ENCODE data around the gene NUFIP2. TPM values are rescaled to one million over a fixed set of nuclear protein-coding genes. Genes with fewer than 3 reads are reported as not detected.
A peak's percentile ranks its signal among the peaks of the same experiment; 100 is the strongest.

NUFIP2 gene
- total and polyA plus RNA-seq, 2 experiments from 2014 or later = 8.9 to 47.8 TPM

- H3K4me1 ChIP-seq (ENCODE audit: insufficient read depth) = peaks cover 3% of the 10 kb centered on the region
- H2AFZ ChIP-seq = no peak overlapping the region
- no peak overlapping the region for H3K4me3 ChIP-seq
- H3K27me3 ChIP-seq = no peaks in the 10 kb centered on the region
- 83% methylated on average over 9 of the region's 9 CpGs for WGBS (ENCODE audit: low lambda C conversion rate, missing lambda C conversion rate)
- H3K9me2 ChIP-seq (replicated peaks; ENCODE audit: insufficient read depth) = no peaks in the 10 kb centered on the region
- no peaks in the 10 kb centered on the region for H3K9me3 ChIP-seq (ENCODE audit: low read depth)
- no peak overlapping the region for H3K4me2 ChIP-seq
- DNase-seq (ENCODE audit: low spot score) = peak; percentile 77
- no peak for TF ChIP-seq CTCF (IDR thresholded peaks at IDR 0.05; ENCODE audit: poor library complexity)
- no peak for TF ChIP-seq EZH2phosphoT487 (IDR thresholded peaks at IDR 0.05; ENCODE audit: low read depth, severe bottlenecking, unreplicated experiment)
- TF ChIP-seq EZH2 (IDR thresholded peaks at IDR 0.05; ENCODE audit: borderline replicate concordance) = no peak
- H3K27ac ChIP-seq = peak overlapping the region; percentile 27
- no peaks in the 10 kb centered on the region for H3K79me2 ChIP-seq
- no peaks in the 10 kb centered on the region for H3K36me3 ChIP-seq (replicated peaks; ENCODE audit: insufficient read depth, low read depth)
- H4K20me1 ChIP-seq (ENCODE audit: insufficient read depth, poor library complexity, severe bottlenecking) = no peaks in the 10 kb centered on the region
These were observed 52.7 kb downstream of the NUFIP2 start for GRCh38 chr17:29240968-29241963.

GRCh38 chr17:29240477-29240876 is 53.5 kb downstream of the NUFIP2 start:
- no peak overlapping the region for H2AFZ ChIP-seq
- no peaks in the 10 kb centered on the region for H4K20me1 ChIP-seq (ENCODE audit: insufficient read depth, poor library complexity, severe bottlenecking)
- no peak overlapping the region for H3K4me2 ChIP-seq
- DNase-seq (ENCODE audit: low spot score) = no peak
- WGBS (ENCODE audit: low lambda C conversion rate, missing lambda C conversion rate) = 69% methylated on average over 2 of the region's 2 CpGs
- H3K9me3 ChIP-seq (ENCODE audit: low read depth) = no peaks in the 10 kb centered on the region
- H3K79me2 ChIP-seq = no peaks in the 10 kb centered on the region
- H3K4me1 ChIP-seq (ENCODE audit: insufficient read depth) = peaks cover 3% of the 10 kb centered on the region
- no peak for TF ChIP-seq EZH2phosphoT487 (IDR thresholded peaks at IDR 0.05; ENCODE audit: low read depth, severe bottlenecking, unreplicated experiment)
- TF ChIP-seq CTCF (IDR thresholded peaks at IDR 0.05; ENCODE audit: poor library complexity) = no peak
- TF ChIP-seq EZH2 (IDR thresholded peaks at IDR 0.05; ENCODE audit: borderline replicate concordance) = no peak
- no peaks in the 10 kb centered on the region for H3K36me3 ChIP-seq (replicated peaks; ENCODE audit: insufficient read depth, low read depth)
- peak overlapping the region; percentile 27 for H3K27ac ChIP-seq
- H3K9me2 ChIP-seq (replicated peaks; ENCODE audit: insufficient read depth) = no peaks in the 10 kb centered on the region
- no peak overlapping the region for H3K4me3 ChIP-seq
- H3K27me3 ChIP-seq = no peaks in the 10 kb centered on the region

GRCh38 chr17:29238133-29238850 is 55.7 kb downstream of the NUFIP2 start:
- no peaks in the 10 kb centered on the region for H4K20me1 ChIP-seq (ENCODE audit: insufficient read depth, poor library complexity, severe bottlenecking)
- 90% methylated on average over 8 of the region's 8 CpGs for WGBS (ENCODE audit: low lambda C conversion rate, missing lambda C conversion rate)
- TF ChIP-seq CTCF (IDR thresholded peaks at IDR 0.05; ENCODE audit: poor library complexity) (no peak), EZH2phosphoT487 (IDR thresholded peaks at IDR 0.05; ENCODE audit: low read depth, severe bottlenecking, unreplicated experiment) (no peak)
- no peaks in the 10 kb centered on the region for H3K9me3 ChIP-seq (ENCODE audit: low read depth)
- H2AFZ ChIP-seq = no peak overlapping the region
- no peak for DNase-seq (ENCODE audit: low spot score)
- H3K4me2 ChIP-seq = no peak overlapping the region
- peaks cover 3% of the 10 kb centered on the region for H3K4me1 ChIP-seq (ENCODE audit: insufficient read depth)
- no peak overlapping the region for H3K4me3 ChIP-seq
- H3K79me2 ChIP-seq = no peaks in the 10 kb centered on the region
- no peaks in the 10 kb centered on the region for H3K27me3 ChIP-seq
- no peak overlapping the region for H3K27ac ChIP-seq
- no peaks in the 10 kb centered on the region for H3K9me2 ChIP-seq (replicated peaks; ENCODE audit: insufficient read depth)
- H3K36me3 ChIP-seq (replicated peaks; ENCODE audit: insufficient read depth, low read depth) = no peaks in the 10 kb centered on the region
